Thyroid gland (tissue), 4 donors: ENCODE data around the gene NGB.

Experiments used
- POLR2A ChIP-seq, 2 donors: fragments of 450-650 bp; IDR thresholded peaks; one replicate each; pipeline ENCODE4 v1.6.1; 2017; ENCODE audit warnings: antibody characterized with exemption in 2 of 2, mild to moderate bottlenecking in 2 of 2, moderate library complexity in 1 of 2
- TF ChIP-seq, protein P1 (sequence below), 6 experiments: fragments of 200-600 bp in 3 of 6; fragments of 450-650 bp in 3 of 6; sonication (generic) in 3 of 6; IDR thresholded peaks; one replicate each; pipeline ENCODE4 v1.5.1; 2016 to 2019; ENCODE audit warnings: antibody characterized with exemption in 6 of 6, mild to moderate bottlenecking in 2 of 6, inconsistent platforms in 1 of 6, moderate library complexity in 1 of 6

DNA sequence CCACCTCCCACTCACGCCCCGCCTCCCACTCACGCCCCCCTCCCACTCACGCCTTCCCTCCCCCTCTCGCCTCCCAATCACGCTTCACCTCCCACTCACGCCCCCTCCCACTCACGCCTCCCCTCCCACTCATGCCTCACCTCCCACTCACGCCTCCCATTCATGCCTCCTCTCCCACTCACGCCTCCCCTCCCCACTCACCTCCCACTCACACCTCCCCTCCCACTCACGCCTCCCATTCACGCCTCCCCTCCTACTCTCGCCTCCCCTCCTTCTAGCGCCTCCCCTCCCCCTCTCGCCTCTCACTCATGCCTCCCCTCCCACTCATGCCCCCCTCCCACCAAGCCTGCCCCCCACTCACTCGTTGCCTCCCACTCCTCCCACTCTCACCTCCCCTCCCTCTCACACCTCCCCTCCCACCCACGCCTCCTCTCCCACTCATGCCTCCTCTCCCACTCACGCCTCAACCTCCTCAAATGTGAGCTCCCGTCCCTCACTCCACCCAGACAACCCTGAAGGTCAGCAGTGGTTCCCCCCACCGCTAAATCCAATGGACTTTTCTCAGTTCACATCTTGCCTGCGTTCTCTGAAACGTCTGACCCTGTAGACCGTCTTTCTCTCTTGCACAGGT, 49.6 kb downstream of the NGB start:
- TF ChIP-seq, protein P1, sequence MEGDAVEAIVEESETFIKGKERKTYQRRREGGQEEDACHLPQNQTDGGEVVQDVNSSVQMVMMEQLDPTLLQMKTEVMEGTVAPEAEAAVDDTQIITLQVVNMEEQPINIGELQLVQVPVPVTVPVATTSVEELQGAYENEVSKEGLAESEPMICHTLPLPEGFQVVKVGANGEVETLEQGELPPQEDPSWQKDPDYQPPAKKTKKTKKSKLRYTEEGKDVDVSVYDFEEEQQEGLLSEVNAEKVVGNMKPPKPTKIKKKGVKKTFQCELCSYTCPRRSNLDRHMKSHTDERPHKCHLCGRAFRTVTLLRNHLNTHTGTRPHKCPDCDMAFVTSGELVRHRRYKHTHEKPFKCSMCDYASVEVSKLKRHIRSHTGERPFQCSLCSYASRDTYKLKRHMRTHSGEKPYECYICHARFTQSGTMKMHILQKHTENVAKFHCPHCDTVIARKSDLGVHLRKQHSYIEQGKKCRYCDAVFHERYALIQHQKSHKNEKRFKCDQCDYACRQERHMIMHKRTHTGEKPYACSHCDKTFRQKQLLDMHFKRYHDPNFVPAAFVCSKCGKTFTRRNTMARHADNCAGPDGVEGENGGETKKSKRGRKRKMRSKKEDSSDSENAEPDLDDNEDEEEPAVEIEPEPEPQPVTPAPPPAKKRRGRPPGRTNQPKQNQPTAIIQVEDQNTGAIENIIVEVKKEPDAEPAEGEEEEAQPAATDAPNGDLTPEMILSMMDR (IDR thresholded peaks at IDR 0.05), result no peak
- TF ChIP-seq POLR2A (IDR thresholded peaks at IDR 0.05), result no peak
